SK-N-SH (cell line): ENCODE results near the gene MYOG. TPM values are rescaled to one million over a fixed set of nuclear protein-coding genes. Genes with fewer than 3 reads are reported as not detected.

Experiments used
- CTCF ChIA-PET: fragments of 300-600, 350-600 bp; formaldehyde crosslinking; extraction: SDS; loops from one replicate; lab custom pipeline; 2021; lab: Yijun Ruan, JAX
- POLR2A ChIA-PET: fragments of 350-600 bp; sonication (Branson Sonifier 250); formaldehyde crosslinking; extraction: SDS; loops from one replicate; lab custom pipeline; 2020; ENCODE audit warnings: antibody characterized with exemption, inconsistent platforms; lab: Yijun Ruan, JAX
- DNase-seq: peaks from one replicate; pipeline ENCODE4 v3.0.0; 2012
- H2AFZ ChIP-seq: fragments of 200-600 bp; sonication (generic); 2 replicates; pipeline ENCODE4 v1.8.1; 2016; ENCODE audit warnings: antibody characterized with exemption, mild to moderate bottlenecking, low read depth
- H3F3A ChIP-seq: fragments of 200-600 bp; sonication (generic); replicated peaks from 2 replicates; pipeline ENCODE3; 2016; ENCODE audit warnings: antibody characterized with exemption, mild to moderate bottlenecking; ENCODE audit not compliant: insufficient read depth
- H3K27ac ChIP-seq, 2 experiments: fragments of 200-500 bp in 1 of 2; fragments of 200-600 bp in 1 of 2; sonication (Bioruptor generic) in 1 of 2; sonication (generic), shearing (Covaris generic) in 1 of 2; 2 replicates each; pipeline versions ENCODE4 v1.5.1 to v1.6.1; 2014 to 2016; ENCODE audit warnings: low read depth in 2 of 2, inconsistent platforms in 1 of 2, low read length in 1 of 2, mild to moderate bottlenecking in 1 of 2, mixed read lengths in 1 of 2
- H3K27me3 ChIP-seq: fragments of 200-600 bp; sonication (generic), shearing (Covaris generic); 2 replicates; pipeline ENCODE4 v1.6.1; 2016; ENCODE audit warnings: mixed run types; ENCODE audit not compliant: insufficient read depth
- H3K36me3 ChIP-seq, 2 experiments: fragments of 200-500 bp in 1 of 2; fragments of 200-600 bp in 1 of 2; sonication (Bioruptor generic) in 1 of 2; sonication (generic) in 1 of 2; replicated peaks in 1 of 2; 2 replicates each; pipeline versions ENCODE3 to v1.5.1; 2014 to 2016; ENCODE audit warnings: low read length in 1 of 2, mild to moderate bottlenecking in 1 of 2; ENCODE audit not compliant: insufficient read depth in 2 of 2, control insufficient read depth in 1 of 2
- H3K4me1 ChIP-seq, 2 experiments: fragments of 200-500 bp in 1 of 2; fragments of 200-600 bp in 1 of 2; sonication (Bioruptor generic) in 1 of 2; sonication (generic), shearing (Covaris generic) in 1 of 2; 2 replicates each; pipeline versions ENCODE4 v1.5.1 to v1.6.1; 2014 to 2016; ENCODE audit warnings: low read depth in 1 of 2, low read length in 1 of 2, mixed run types in 1 of 2; ENCODE audit not compliant: insufficient read depth in 2 of 2, control insufficient read depth in 1 of 2
- H3K4me2 ChIP-seq: fragments of 200-600 bp; sonication (generic), shearing (Covaris generic); 2 replicates; pipeline ENCODE4 v1.6.1; 2017; ENCODE audit warnings: mixed run types
- H3K4me3 ChIP-seq, 2 experiments: fragments of 200-500 bp in 1 of 2; fragments of 200-600 bp in 1 of 2; sonication (Bioruptor generic) in 1 of 2; sonication (generic), shearing (Covaris generic) in 1 of 2; 2 replicates each; pipeline versions ENCODE4 v1.5.1 to v1.8.1; 2014 to 2016; ENCODE audit warnings: low read depth in 2 of 2, inconsistent platforms in 1 of 2, low read length in 1 of 2, mild to moderate bottlenecking in 1 of 2, mixed read lengths in 1 of 2, moderate library complexity in 1 of 2
- H3K79me2 ChIP-seq: fragments of 200-600 bp; sonication (generic); 2 replicates; pipeline ENCODE4 v1.8.1; 2017; ENCODE audit warnings: mild to moderate bottlenecking; ENCODE audit not compliant: insufficient read depth
- H3K9ac ChIP-seq: fragments of 200-600 bp; sonication (generic); 2 replicates; pipeline ENCODE4 v1.6.1; 2017; ENCODE audit warnings: mixed run types
- H3K9me2 ChIP-seq: fragments of 200-600 bp; sonication (generic); 2 replicates; pipeline ENCODE4 v1.6.1; 2017; ENCODE audit warnings: mixed run types
- H3K9me3 ChIP-seq: fragments of 200-600 bp; sonication (generic); 2 replicates; pipeline ENCODE4 v1.6.1; 2017; ENCODE audit warnings: mixed run types, mild to moderate bottlenecking, moderate library complexity
- H4K20me1 ChIP-seq: fragments of 200-600 bp; sonication (generic); 2 replicates; pipeline ENCODE4 v1.6.1; 2017; ENCODE audit warnings: mild to moderate bottlenecking, mixed run types; ENCODE audit not compliant: insufficient read depth
- CHD2 ChIP-seq: fragments of 150-350 bp; IDR thresholded peaks from 2 replicates; pipeline ENCODE4 v1.6.1; 2018; ENCODE audit warnings: low read length; ENCODE audit not compliant: partially characterized antibody
- ELF1 ChIP-seq: IDR thresholded peaks from 2 replicates; pipeline ENCODE4 v1.4.0; 2012
- EP300 ChIP-seq, 2 experiments: IDR thresholded peaks; 2 replicates each; pipeline versions ENCODE4 v1.4.0 to v1.6.1; 2012; ENCODE audit warnings: borderline replicate concordance in 1 of 2, low read depth in 1 of 2, low read length in 1 of 2
- FOSL2 ChIP-seq: IDR thresholded peaks from 2 replicates; pipeline ENCODE4 v1.4.0; 2012; ENCODE audit warnings: low read depth, mild to moderate bottlenecking, moderate library complexity, borderline replicate concordance
- FOXJ3 ChIP-seq: sonication (generic); formaldehyde crosslinking; IDR thresholded peaks from 2 replicates; pipeline ENCODE4 v1.5.1; 2020; ENCODE audit warnings: mild to moderate bottlenecking, missing genetic modification reagents
- GATA2 ChIP-seq: sonication (generic); formaldehyde crosslinking; IDR thresholded peaks from 2 replicates; pipeline ENCODE4 v1.5.0; 2020; ENCODE audit warnings: mild to moderate bottlenecking, missing genetic modification reagents
- MAX ChIP-seq: IDR thresholded peaks from 2 replicates; pipeline ENCODE4 v1.4.0; 2012; ENCODE audit warnings: low read depth
- MEF2A ChIP-seq: IDR thresholded peaks from 2 replicates; pipeline ENCODE4 v1.4.0; 2012; ENCODE audit warnings: low read depth, borderline replicate concordance
- NRF1 ChIP-seq: IDR thresholded peaks from 2 replicates; pipeline ENCODE4 v1.6.1; 2012; ENCODE audit warnings: low read depth, mild to moderate bottlenecking, low read length
- RAD21 ChIP-seq: IDR thresholded peaks from 2 replicates; pipeline ENCODE4 v1.6.1; 2012; ENCODE audit warnings: mild to moderate bottlenecking, low read length
- RCOR1 ChIP-seq: fragments of 150-350 bp; IDR thresholded peaks from 2 replicates; pipeline ENCODE4 v1.6.1; 2017; ENCODE audit warnings: antibody characterized with exemption, low read length
- RFX5 ChIP-seq: IDR thresholded peaks from 2 replicates; pipeline ENCODE4 v1.6.1; 2012; ENCODE audit warnings: mild to moderate bottlenecking, improper control_type of control experiment, low read length
- SIN3A ChIP-seq: IDR thresholded peaks from 2 replicates; pipeline ENCODE4 v1.6.1; 2012; ENCODE audit warnings: low read depth, mild to moderate bottlenecking, low read length, moderate library complexity, borderline replicate concordance
- TCF12 ChIP-seq: IDR thresholded peaks from 2 replicates; pipeline ENCODE4 v1.4.0; 2012
- WGBS: methylation state at CpG from one replicate; pipeline ENCODE4 v1.1.6; 2017; ENCODE audit warnings: low lambda C conversion rate; 5-methylcytosine and 5-hydroxymethylcytosine counted together
- polyA plus RNA-seq, 3 experiments: library from polyadenylated mRNA; depleted of rRNA; stranded (reverse); fragments of >200 nt; gene quantifications; 2 replicates each; pipeline ENCODE4 v1.2.3, GENCODE V29; 2012
- TF ChIP-seq, protein P1 (sequence below): IDR thresholded peaks from 2 replicates; pipeline ENCODE4; 2012
- TF ChIP-seq, protein P2 (sequence below): fragments of 150-350 bp; IDR thresholded peaks from 2 replicates; pipeline ENCODE4 v1.6.1; 2017; ENCODE audit warnings: antibody characterized with exemption, low read length, low read depth, borderline replicate concordance
- TF ChIP-seq, protein P3 (sequence below): IDR thresholded peaks from 2 replicates; pipeline ENCODE4 v1.4.0; 2012; ENCODE audit warnings: low read depth, borderline replicate concordance
- TF ChIP-seq, protein P4 (sequence below): fragments of 150-350 bp; IDR thresholded peaks from 2 replicates; pipeline ENCODE4 v1.6.1; 2016; ENCODE audit warnings: mild to moderate bottlenecking, low read depth, low read length

The MYOG gene
- polyA plus RNA-seq, 1 of the 3 experiments (the other 2 are of a cell fraction) = not detected

DNA sequence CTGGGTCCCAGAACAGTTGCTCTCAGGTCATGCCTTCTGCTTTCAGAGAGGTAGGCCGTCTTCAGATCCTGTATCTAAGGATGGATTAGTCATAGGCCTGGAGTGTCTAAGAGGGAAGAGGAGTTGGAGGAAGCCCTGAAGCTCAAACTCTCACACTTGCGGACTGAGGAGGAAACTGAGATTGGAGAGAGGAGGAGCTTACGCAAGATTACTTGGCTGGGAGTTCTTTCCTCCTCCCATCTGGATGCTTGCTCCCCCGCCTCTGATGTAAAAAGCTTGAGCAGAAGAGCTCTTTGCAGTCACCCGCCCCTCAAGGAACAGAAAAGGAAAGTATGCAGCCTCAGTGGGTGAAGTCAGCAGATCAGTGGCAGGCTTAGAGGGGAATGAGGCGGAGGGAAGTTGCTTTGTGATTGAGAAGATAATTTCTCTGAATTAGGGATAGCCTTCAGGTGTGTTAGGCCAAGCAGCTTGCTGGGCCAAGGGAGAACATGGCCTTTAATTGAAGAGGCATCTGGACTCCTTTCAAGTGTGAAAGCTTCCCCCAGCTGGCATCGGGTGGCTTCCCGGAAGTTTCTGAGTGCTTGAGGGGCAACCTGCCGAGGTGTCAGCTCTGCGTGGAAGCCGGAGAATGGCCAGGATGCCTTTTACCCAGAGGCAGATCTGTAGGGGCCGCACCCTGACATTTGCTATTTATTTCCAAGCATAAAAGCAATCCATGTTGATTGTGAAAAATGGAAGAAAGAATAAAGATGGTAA lies 48.3 kb upstream of the MYOG start:
- peaks cover 5 to 38% of the 10 kb centered on the region in 2 experiments; a peak in 2 of 4 replicates for H3K4me1 ChIP-seq
- H3K4me2 ChIP-seq = no peak overlapping the region
- DNase-seq = no peak
- H3K27me3 ChIP-seq = no peaks in the 10 kb centered on the region
- no peaks in the 10 kb centered on the region for H3F3A ChIP-seq
- no peak overlapping the region for H2AFZ ChIP-seq
- H3K36me3 ChIP-seq = no peaks in the 10 kb centered on the region
- no peaks in the 10 kb centered on the region for H4K20me1 ChIP-seq
- H3K79me2 ChIP-seq = no peaks in the 10 kb centered on the region
- no peaks in the 10 kb centered on the region for H3K9me3 ChIP-seq
- ChIA-PET POLR2A (no interaction called here), CTCF (interaction anchor here (1.0 to 26.1 kb wide), 8 partner anchors 14 to 133 kb away, joined by 3 to 396 read pairs (median 12); no protein-coding TSS in a partner anchor)
- 81% methylated on average over 12 of the region's 12 CpGs for WGBS
- no peaks in the 10 kb centered on the region for H3K9me2 ChIP-seq
- no peak overlapping the region for H3K9ac ChIP-seq
- no peak overlapping the region for H3K27ac ChIP-seq
- TF ChIP-seq FOSL2 (no peak), NRF1 (no peak), RAD21 (no peak), FOXJ3 (CRISPR knock-in tag) (no peak), RFX5 (no peak), RCOR1 (no peak), TCF12 (no peak), GATA2 (no peak), MAX (no peak), ELF1 (no peak), CHD2 (no peak), MEF2A (no peak), EP300 (IDR thresholded peaks at IDR 0.05; ENCODE audit: borderline replicate concordance in 1 of 2, low read depth in 1 of 2, low read length in 1 of 2) (no peak), SIN3A (no peak)
- TF ChIP-seq, protein P1, sequence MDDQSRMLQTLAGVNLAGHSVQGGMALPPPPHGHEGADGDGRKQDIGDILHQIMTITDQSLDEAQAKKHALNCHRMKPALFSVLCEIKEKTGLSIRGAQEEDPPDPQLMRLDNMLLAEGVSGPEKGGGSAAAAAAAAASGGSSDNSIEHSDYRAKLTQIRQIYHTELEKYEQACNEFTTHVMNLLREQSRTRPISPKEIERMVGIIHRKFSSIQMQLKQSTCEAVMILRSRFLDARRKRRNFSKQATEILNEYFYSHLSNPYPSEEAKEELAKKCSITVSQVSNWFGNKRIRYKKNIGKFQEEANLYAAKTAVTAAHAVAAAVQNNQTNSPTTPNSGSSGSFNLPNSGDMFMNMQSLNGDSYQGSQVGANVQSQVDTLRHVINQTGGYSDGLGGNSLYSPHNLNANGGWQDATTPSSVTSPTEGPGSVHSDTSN = no peak
- TF ChIP-seq, protein P2, sequence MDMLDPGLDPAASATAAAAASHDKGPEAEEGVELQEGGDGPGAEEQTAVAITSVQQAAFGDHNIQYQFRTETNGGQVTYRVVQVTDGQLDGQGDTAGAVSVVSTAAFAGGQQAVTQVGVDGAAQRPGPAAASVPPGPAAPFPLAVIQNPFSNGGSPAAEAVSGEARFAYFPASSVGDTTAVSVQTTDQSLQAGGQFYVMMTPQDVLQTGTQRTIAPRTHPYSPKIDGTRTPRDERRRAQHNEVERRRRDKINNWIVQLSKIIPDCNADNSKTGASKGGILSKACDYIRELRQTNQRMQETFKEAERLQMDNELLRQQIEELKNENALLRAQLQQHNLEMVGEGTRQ = no peak
- TF ChIP-seq, protein P3, sequence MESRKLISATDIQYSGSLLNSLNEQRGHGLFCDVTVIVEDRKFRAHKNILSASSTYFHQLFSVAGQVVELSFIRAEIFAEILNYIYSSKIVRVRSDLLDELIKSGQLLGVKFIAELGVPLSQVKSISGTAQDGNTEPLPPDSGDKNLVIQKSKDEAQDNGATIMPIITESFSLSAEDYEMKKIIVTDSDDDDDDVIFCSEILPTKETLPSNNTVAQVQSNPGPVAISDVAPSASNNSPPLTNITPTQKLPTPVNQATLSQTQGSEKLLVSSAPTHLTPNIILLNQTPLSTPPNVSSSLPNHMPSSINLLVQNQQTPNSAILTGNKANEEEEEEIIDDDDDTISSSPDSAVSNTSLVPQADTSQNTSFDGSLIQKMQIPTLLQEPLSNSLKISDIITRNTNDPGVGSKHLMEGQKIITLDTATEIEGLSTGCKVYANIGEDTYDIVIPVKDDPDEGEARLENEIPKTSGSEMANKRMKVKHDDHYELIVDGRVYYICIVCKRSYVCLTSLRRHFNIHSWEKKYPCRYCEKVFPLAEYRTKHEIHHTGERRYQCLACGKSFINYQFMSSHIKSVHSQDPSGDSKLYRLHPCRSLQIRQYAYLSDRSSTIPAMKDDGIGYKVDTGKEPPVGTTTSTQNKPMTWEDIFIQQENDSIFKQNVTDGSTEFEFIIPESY = no peak
- TF ChIP-seq, protein P4, sequence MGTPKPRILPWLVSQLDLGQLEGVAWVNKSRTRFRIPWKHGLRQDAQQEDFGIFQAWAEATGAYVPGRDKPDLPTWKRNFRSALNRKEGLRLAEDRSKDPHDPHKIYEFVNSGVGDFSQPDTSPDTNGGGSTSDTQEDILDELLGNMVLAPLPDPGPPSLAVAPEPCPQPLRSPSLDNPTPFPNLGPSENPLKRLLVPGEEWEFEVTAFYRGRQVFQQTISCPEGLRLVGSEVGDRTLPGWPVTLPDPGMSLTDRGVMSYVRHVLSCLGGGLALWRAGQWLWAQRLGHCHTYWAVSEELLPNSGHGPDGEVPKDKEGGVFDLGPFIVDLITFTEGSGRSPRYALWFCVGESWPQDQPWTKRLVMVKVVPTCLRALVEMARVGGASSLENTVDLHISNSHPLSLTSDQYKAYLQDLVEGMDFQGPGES = no peak
- no peak overlapping the region for H3K4me3 ChIP-seq
